Measurements from ENCODE around the gene NOC4L.
"Not testable (repeated sequence)": the region's sequence is repeated elsewhere in the genome, so short reads cannot be mapped to it uniquely, and the experiment has no call there.

The NOC4L gene

GRCh38 chr12:132144115-132144809, at the start of gene NOC4L, which contains the start of gene DDX51:
TSS of gene NOC4L (plus strand) at chr12:132144457. CDS start at chr12:132144489, 32 bp downstream.
TSS of gene DDX51 (minus strand) at chr12:132144319. CDS start at chr12:132144296, 23 bp downstream.
- Mint-ChIP-seq H3K9me3 (no peaks in the 10 kb centered on the region), H3K27me3 (ENCODE audit: low read depth, poor library complexity) (peaks cover 14% of the 10 kb centered on the region), H3K36me3 (ENCODE audit: low read depth) (peaks cover 19% of the 10 kb centered on the region), H3K4me3 (peak within 1 kb of the TSS; percentile 85), H3K4me1 (peaks cover 32% of the 10 kb centered on the region), H3K27ac (peak within 1 kb of the TSS; percentile 81)
- DNase-seq = peak; percentile 98
- TF ChIP-seq CTCF (IDR thresholded peaks at IDR 0.05) = no peak

- peaks cover 3% of the 10 kb centered on the region for H3K27me3 Mint-ChIP-seq (ENCODE audit: low read depth, poor library complexity)
- no peak overlapping the region for H3K27ac Mint-ChIP-seq
- H3K4me1 Mint-ChIP-seq = no peaks in the 10 kb centered on the region
- DNase-seq = no peak
- H3K36me3 Mint-ChIP-seq (ENCODE audit: low read depth) = peaks cover 79% of the 10 kb centered on the region
- peaks cover 7% of the 10 kb centered on the region for H3K9me3 Mint-ChIP-seq
- no peak overlapping the region for H3K4me3 Mint-ChIP-seq
- no peak for TF ChIP-seq CTCF (IDR thresholded peaks at IDR 0.05)
Measured at GRCh38 chr12:132095520-132096409, 48.5 kb upstream of the NOC4L start.

- peaks cover 8% of the 10 kb centered on the region for H3K4me1 Mint-ChIP-seq
- no peak overlapping the region for H3K4me3 Mint-ChIP-seq
- H3K36me3 Mint-ChIP-seq (ENCODE audit: low read depth) = peaks cover 46% of the 10 kb centered on the region
- H3K27ac Mint-ChIP-seq = peak overlapping the region; percentile 30
- no peak for DNase-seq
- peaks cover 3% of the 10 kb centered on the region for H3K27me3 Mint-ChIP-seq (ENCODE audit: low read depth, poor library complexity)
- no peak for TF ChIP-seq CTCF (IDR thresholded peaks at IDR 0.05)
- peaks cover 7% of the 10 kb centered on the region for H3K9me3 Mint-ChIP-seq
Measured at GRCh38 chr12:132099739-132100138, 44.5 kb upstream of the NOC4L start.

GRCh38 chr12:132100306-132101065, 43.8 kb upstream of the NOC4L start:
- TF ChIP-seq CTCF (IDR thresholded peaks at IDR 0.05) = no peak
- no peak overlapping the region for H3K27ac Mint-ChIP-seq
- no peak for DNase-seq
- peaks cover 3% of the 10 kb centered on the region for H3K27me3 Mint-ChIP-seq (ENCODE audit: low read depth, poor library complexity)
- peaks cover 46% of the 10 kb centered on the region for H3K36me3 Mint-ChIP-seq (ENCODE audit: low read depth)
- H3K4me1 Mint-ChIP-seq = peaks cover 8% of the 10 kb centered on the region
- no peak overlapping the region for H3K4me3 Mint-ChIP-seq
- H3K9me3 Mint-ChIP-seq = peaks cover 6% of the 10 kb centered on the region

- no peak for TF ChIP-seq CTCF (IDR thresholded peaks at IDR 0.05)
- no peak overlapping the region for H3K4me3 Mint-ChIP-seq
- H3K36me3 Mint-ChIP-seq (ENCODE audit: low read depth) = peaks cover 44% of the 10 kb centered on the region
- no peak overlapping the region for H3K27ac Mint-ChIP-seq
- no peaks in the 10 kb centered on the region for H3K9me3 Mint-ChIP-seq
- peaks cover 8% of the 10 kb centered on the region for H3K4me1 Mint-ChIP-seq
- no peaks in the 10 kb centered on the region for H3K27me3 Mint-ChIP-seq (ENCODE audit: low read depth, poor library complexity)
- DNase-seq = no peak
Measured at GRCh38 chr12:132102297-132102696, 42.0 kb upstream of the NOC4L start.

GRCh38 chr12:132103072-132103471, 41.2 kb upstream of the NOC4L start:
- DNase-seq; H3K9me3 Mint-ChIP-seq; H3K27me3 Mint-ChIP-seq (ENCODE audit: low read depth, poor library complexity); H3K4me3 Mint-ChIP-seq: not testable (repeated sequence)
- H3K36me3 Mint-ChIP-seq (ENCODE audit: low read depth) = peaks cover 43% of the 10 kb centered on the region
- peaks cover 13% of the 10 kb centered on the region for H3K4me1 Mint-ChIP-seq
- H3K27ac Mint-ChIP-seq = peak overlapping the region; percentile 29
